ENCODE data around the gene WDR4.
A peak's percentile ranks its signal among the peaks of the same experiment; 100 is the strongest.
"Not testable (repeated sequence)": the region's sequence is repeated elsewhere in the genome, so short reads cannot be mapped to it uniquely, and the experiment has no call there.

Gene WDR4

GRCh38 chr21:42878993-42879787 lies at the start of gene WDR4:
TSS of gene WDR4 (minus strand) at chr21:42879539. CDS start at chr21:42879495, 44 bp downstream.
- DNase-seq (ENCODE audit: low read depth), result peak; percentile 79

- not testable (repeated sequence) for DNase-seq (ENCODE audit: low read depth)
Measured at GRCh38 chr21:42927474-42928200, 48.3 kb upstream of the WDR4 start.

- no peak for DNase-seq (ENCODE audit: low read depth)
Measured at GRCh38 chr21:42925114-42925926, 46.0 kb upstream of the WDR4 start, which contains the start of gene ERVH48-1. TSS of gene ERVH48-1 (minus strand) at chr21:42925630. CDS start at chr21:42919006, 6,624 bp downstream.

DNA sequence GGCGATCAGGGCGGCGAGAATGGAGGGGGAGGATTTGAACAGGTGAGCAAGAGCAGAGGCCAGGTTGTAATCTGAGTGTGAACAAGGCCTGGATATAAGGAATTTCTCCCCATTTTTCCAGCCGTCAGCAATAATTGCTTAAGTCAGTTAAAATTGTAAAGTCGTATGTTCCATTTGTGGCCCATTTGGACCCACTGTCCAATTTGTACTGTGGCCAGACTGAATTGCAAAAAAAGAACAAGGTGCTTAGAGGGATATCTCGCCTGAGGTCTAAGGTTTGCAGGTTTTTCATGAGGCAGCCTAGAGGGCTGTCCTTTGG lies 45.1 kb upstream of the WDR4 start:
- DNase-seq (ENCODE audit: low read depth), result no peak

DNA sequence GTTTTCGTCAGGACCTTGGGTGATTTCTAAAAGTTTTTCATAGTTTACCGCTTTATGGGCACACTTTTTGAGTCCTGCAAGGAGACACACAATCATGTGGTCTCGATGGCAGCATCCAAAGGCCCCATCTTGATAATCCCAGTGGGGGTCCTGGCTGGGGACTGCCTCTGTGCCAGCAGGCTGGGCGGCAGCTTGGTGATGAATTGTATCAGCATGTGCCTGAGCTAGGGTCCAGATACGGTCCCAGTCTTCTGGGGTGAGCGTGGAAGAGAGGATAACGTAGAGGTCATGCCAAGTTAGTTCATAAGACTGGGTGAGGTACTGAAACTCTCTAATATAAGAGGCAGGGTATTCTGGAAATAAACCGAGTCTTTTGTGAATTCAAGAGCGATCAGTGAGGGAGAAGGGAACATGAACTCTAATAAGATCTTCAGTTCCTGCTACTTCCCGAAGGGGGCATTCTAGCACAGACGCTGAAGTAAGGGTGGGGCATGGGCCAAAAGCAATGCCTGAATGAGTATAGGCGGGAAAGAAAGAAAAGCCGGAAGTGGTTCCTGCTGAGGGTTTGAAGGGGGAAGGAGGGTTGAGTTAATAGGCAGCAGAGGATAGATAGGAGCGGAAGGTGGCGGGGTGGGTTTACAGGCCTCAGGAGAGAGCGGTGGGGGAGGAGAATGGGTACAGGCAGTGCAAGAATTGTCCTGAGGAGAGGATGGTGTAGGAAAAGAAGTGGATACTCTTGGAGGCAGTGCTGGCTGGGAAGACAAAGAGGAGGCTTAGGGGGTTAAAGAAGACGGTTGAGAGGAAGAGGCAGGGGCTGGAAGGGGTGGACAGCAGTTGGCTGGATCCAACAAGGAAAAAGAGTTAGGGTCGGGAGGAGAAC lies 44.5 kb upstream of the WDR4 start:
- DNase-seq (ENCODE audit: low read depth), result peak; percentile 24

DNA sequence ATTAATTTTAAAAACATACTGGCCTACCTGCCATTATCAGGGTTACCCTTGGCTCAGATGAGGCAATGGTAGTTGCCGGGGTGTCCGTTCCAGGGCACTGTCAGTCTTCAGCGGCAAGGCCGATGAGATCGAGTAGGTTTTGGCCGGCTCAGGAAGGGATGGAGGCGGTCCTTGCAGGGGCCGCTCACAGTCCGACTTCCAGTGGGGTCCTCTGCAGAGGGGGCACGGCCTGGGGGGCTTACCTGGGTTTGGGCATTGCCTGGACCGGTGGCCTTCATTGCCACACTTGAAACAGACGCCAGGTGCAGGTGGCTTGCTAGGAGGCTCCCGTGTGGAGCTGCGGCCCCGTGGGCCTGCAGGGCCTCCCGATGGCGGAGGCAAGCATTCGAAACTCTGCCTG lies 43.6 kb upstream of the WDR4 start:
- DNase-seq (ENCODE audit: low read depth), result no peak

- no peak for DNase-seq (ENCODE audit: low read depth)
Measured at GRCh38 chr21:42921927-42922326, 42.6 kb upstream of the WDR4 start.

GRCh38 chr21:42918291-42918690 lies 39.0 kb upstream of the WDR4 start:
- no peak for DNase-seq (ENCODE audit: low read depth)

- no peak for DNase-seq (ENCODE audit: low read depth)
Measured at GRCh38 chr21:42913476-42913875, 34.1 kb upstream of the WDR4 start.

DNA sequence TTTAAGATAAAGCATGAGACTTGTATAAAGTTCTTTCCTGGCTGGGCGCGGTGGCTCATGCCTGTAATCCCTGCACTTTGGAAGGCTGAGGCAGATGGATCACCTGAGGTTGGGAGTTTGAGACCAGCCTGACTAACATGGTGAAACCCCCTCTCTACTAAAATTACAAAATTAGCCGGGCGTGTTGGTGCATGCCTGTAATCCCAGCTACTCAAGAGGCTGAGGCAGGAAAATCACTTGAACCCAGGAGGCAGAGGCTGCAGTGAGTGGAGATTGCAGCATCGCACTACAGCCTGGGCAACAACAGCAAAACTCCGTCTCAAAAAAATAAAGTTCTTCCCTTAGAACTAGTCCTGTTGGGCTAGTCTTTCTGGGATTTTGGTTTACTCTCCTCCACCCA lies 32.6 kb upstream of the WDR4 start:
- not testable (repeated sequence) for DNase-seq (ENCODE audit: low read depth)

GRCh38 chr21:42908484-42908883 lies 29.1 kb upstream of the WDR4 start:
- not testable (repeated sequence) for DNase-seq (ENCODE audit: low read depth)

DNA sequence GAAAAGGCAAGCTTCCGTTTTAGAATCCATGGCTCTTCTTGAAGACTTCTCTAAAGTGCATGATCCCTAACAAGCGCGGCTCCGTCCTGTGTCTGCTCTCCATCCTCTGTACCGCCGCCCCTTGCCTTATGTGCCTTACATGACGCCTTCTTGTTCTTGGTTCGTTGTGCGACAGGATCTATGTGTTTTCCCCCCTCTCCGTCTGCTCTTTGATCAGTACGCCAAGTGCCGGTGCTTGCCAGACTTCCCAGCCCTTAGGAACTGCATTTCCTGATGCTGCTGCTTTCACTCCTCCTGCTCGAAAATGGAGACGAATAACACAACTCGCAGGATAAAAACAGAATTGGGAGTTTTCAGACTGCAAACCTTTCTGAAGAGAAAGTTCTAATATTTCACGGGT lies 26.9 kb upstream of the WDR4 start:
- no peak for DNase-seq (ENCODE audit: low read depth)

DNA sequence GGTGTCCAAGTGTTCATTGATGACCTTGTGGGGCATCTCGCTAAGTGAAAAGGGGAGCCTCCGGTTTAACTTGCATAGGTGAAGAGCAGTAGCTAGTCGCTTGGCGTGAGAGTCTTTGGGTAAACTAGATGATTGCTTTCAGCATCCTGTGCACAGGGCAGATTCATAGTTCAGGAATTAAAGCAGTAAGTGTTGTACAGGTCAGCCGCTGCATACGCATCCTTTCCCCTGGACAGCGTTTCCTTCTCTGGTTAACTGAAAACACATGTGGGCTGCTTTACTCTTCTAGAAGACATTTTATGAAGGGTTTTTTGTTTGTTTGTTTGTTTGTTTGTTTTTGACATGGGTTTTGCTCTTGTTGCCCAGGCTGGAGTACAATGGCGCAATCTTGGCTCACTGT lies 25.9 kb upstream of the WDR4 start:
- peak; percentile 15 for DNase-seq (ENCODE audit: low read depth)

DNA sequence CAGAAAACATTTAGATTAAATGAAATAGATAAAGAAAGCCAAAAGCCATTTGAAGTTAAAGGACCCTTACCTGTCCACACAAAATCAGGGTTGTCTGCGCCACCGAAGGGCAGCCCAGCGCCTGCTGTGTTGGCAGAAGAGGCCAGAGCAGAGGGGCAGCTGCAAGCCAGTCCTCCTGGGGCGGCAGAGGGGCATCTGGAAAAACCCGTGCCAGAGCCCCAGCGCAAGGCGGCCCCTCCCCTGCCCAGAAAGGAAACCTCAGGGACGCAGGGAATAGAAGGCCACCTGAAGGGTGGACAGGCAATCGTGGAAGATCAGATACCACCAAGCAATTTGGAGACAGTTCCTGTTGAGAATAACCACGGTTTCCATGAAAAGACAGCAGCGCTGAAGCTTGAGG lies 24.5 kb upstream of the WDR4 start:
- no peak for DNase-seq (ENCODE audit: low read depth)

GRCh38 chr21:42900446-42900845 lies 21.1 kb upstream of the WDR4 start:
- DNase-seq (ENCODE audit: low read depth), result no peak

DNA sequence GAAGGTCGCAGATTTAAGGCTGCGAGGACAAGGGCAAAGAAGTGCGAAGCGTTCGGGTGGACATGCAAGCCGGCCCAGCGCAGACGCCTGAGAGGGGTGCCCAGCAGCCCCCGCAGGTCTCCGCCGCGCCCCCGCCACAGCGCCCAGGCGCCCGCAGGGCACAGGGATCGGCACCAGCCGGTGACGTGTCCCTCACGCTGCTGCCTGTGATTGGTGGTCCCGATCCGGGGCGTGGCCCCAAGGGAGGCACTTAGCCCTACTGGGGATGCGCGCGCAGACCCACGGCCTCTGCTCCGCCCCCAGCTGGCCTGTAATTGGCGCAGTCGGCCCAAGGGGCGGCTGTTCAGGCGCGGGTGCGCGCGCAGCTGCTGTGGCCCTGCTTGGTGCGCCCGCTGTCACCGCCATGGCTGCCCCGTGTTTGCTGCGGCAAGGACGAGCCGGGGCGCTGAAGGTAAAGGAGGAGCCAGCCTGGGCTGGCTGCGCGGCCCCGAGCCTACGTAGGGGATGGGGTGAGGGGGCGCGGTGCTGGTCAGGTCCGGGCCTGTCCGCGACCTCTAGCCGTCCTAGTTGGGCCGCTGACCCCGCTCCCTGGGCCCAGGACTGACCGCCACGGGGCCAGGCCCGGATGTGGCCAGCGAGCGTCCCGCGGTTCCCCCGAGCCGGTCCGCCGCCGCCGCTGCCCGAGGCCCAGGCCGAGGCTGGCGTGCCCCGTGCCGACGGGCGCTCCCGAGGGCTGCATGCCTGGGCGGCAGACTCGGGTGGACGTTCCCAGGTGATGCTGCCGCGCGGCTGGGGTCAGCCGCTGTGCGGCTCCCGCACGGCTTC lies 13.8 kb upstream of the WDR4 start, which contains the start of gene NDUFV3:
TSS of gene NDUFV3 (plus strand) at position 379 of the 825 bp plus-strand sequence. CDS start at position 404, 25 bp downstream.
- DNase-seq (ENCODE audit: low read depth), result peak; percentile 86

GRCh38 chr21:42892582-42892930 lies 13.2 kb upstream of the WDR4 start:
- peak; percentile 2 for DNase-seq (ENCODE audit: low read depth)

GRCh38 chr21:42887326-42887725 lies 8.0 kb upstream of the WDR4 start:
- DNase-seq (ENCODE audit: low read depth), result no peak

DNA sequence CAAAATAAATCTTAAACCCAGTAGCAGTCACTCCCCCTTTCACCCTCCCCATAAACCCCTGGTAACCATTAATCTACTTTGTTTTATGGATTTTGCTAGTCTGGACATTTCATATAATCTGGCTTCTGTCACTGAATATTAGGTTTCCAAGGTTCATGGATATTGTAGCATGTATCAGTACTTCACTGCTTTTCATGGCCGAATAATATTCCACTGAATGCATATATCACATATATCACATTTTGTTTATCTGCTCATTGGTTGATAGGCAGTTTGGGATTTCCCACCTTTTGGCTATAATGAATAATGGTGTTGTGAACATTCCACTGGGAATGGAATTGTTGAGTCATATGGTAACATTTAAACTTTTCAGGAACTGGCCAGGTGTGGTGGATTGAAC lies 4.6 kb upstream of the WDR4 start:
- DNase-seq (ENCODE audit: low read depth), result no peak

GRCh38 chr21:42880352-42880751 lies 1.0 kb upstream of the WDR4 start:
- no peak for DNase-seq (ENCODE audit: low read depth)

GRCh38 chr21:42878678-42878992 lies 704 bp downstream of the WDR4 start:
- DNase-seq (ENCODE audit: low read depth), result no peak

All from GM04503 (cell line).